ENCODE results near the gene CAV1.

GRCh38 chr7:116572036-116572435, 47.2 kb downstream of the CAV1 start:
- TF ChIP-seq, protein P1, sequence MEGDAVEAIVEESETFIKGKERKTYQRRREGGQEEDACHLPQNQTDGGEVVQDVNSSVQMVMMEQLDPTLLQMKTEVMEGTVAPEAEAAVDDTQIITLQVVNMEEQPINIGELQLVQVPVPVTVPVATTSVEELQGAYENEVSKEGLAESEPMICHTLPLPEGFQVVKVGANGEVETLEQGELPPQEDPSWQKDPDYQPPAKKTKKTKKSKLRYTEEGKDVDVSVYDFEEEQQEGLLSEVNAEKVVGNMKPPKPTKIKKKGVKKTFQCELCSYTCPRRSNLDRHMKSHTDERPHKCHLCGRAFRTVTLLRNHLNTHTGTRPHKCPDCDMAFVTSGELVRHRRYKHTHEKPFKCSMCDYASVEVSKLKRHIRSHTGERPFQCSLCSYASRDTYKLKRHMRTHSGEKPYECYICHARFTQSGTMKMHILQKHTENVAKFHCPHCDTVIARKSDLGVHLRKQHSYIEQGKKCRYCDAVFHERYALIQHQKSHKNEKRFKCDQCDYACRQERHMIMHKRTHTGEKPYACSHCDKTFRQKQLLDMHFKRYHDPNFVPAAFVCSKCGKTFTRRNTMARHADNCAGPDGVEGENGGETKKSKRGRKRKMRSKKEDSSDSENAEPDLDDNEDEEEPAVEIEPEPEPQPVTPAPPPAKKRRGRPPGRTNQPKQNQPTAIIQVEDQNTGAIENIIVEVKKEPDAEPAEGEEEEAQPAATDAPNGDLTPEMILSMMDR (IDR thresholded peaks at IDR 0.05; ENCODE audit: poor library complexity, severe bottlenecking): no peak
- TF ChIP-seq EZH2 (IDR thresholded peaks at IDR 0.05; ENCODE audit: borderline replicate concordance, insufficient read depth, low read length, poor library complexity, severe bottlenecking) (no peak), EP300 (conservative IDR thresholded peaks at IDR 0.05; ENCODE audit: poor library complexity, severe bottlenecking) (no peak), POLR2AphosphoS5 (IDR thresholded peaks at IDR 0.05) (no peak), RAD21 (conservative IDR thresholded peaks at IDR 0.05) (no peak), MXI1 (conservative IDR thresholded peaks at IDR 0.05; ENCODE audit: poor library complexity, severe bottlenecking) (no peak), TAF1 (IDR thresholded peaks at IDR 0.05; ENCODE audit: low read depth) (no peak), SMC3 (conservative IDR thresholded peaks at IDR 0.05; ENCODE audit: poor library complexity) (no peak)
